Omental fat pad (tissue), 4 donors: ENCODE measurements around the gene GALNT15. TPM values are rescaled to one million over a fixed set of nuclear protein-coding genes. Genes with fewer than 3 reads are reported as not detected.

Source experiments
- ATAC-seq: fragments of 150-250 bp; one replicate; pipeline ENCODE4 v1.9.1; 2016; ENCODE audit warnings: mild to moderate bottlenecking, moderate library complexity; ENCODE audit not compliant: low FRiP score
- DNase-seq: peaks from one replicate; pipeline ENCODE4 v3.0.0-alpha.2; 2019; ENCODE audit warnings: low spot score
- CTCF ChIP-seq, 3 donors: fragments of 450-650 bp; IDR thresholded peaks; one replicate each; pipeline ENCODE4 v1.5.1; 2016 to 2017; ENCODE audit warnings: antibody characterized with exemption in 3 of 3, mild to moderate bottlenecking in 3 of 3, moderate library complexity in 2 of 3
- total RNA-seq, 4 donors: library from RNA; depleted of rRNA; stranded (reverse); fragments of >200 nt; gene quantifications; one replicate each; pipeline ENCODE4 v1.1.0, GENCODE V29; 2016

Gene GALNT15
- total RNA-seq, 4 donors from 2014 or later: 135 to 717 (median 384) TPM

GRCh38 chr3:16191591-16191990 lies 17.1 kb downstream of the GALNT15 start:
- TF ChIP-seq CTCF (IDR thresholded peaks at IDR 0.05): no peak
- no peak for DNase-seq
- ATAC-seq: peak; percentile 57

DNA sequence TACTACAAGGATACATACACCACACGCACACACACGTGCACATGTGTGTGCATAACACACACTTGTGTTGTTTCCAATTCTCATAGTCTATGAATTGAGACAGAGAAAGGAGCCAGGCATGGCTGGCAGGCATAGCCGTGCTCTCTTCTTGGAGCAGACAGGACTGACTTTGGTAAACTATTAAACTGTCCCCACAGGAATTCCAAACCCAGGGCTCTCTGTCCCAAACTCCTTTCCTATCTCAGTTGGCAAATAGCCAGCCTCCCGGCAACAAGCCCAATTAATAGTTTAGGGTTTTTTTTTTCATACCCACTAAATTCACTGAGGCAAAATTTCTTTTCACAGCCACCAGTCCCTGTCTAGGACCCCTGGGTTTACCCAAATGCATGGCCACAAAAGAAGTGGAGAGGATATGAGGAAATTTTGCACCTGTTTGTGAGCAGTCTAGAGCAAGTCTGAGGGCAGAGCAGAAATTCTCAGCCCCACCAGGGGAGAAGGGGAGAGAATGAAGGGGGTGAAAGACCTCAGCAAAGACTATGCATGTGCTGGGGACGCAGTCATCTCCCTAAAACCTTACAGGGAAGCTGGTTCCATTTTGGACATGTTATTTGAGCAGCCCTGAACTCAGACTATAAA lies 17.8 kb downstream of the GALNT15 start:
- no peak for TF ChIP-seq CTCF (IDR thresholded peaks at IDR 0.05)
- no peak for DNase-seq
- no peak for ATAC-seq

GRCh38 chr3:16198427-16198826 lies 23.9 kb downstream of the GALNT15 start:
- TF ChIP-seq CTCF (IDR thresholded peaks at IDR 0.05): no peak
- no peak for ATAC-seq
- no peak for DNase-seq

DNA sequence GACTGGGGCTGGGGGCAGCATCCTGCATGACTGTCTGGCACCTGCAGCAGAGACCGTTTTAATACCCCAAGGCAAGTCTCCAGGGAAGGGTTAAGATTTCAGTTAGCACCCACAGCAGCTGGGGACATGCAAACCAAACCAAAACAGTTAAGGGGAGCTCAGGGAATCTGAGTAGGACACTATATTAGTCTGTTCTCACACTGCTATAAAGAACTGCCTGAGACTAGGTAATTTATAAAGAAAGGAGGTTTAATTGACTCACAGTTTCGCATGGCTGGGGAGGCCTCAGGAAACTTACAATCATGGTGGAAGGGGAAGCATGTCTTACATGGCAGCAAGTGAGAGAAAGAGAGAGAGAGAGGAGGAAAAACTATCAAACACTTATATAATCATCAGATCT lies 25.3 kb downstream of the GALNT15 start:
- no peak for ATAC-seq
- TF ChIP-seq CTCF (IDR thresholded peaks at IDR 0.05): no peak

DNA sequence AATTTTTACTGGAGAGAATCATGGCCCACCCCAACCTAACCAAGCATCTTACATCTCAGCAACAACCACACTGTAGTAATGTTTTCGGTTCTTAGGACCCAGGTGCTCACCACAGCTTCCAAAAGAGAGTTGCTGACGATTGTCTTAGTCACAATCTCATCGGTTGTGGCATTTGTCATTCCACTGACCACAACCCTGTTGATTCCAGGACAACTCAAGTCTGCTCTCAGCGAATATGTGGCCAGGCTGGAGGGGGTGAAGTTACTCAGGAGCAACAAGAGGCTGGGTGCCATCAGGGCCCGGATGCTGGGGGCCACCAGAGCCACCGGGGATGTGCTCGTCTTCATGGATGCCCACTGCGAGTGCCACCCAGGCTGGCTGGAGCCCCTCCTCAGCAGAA lies 25.9 kb downstream of the GALNT15 start:
- no peak for TF ChIP-seq CTCF (IDR thresholded peaks at IDR 0.05)
- no peak for ATAC-seq
- DNase-seq: no peak

More for the DNA sequence above, 25.3 kb downstream of the GALNT15 start:
- DNase-seq: no peak

- DNase-seq: no peak
- no peak for TF ChIP-seq CTCF (IDR thresholded peaks at IDR 0.05)
- no peak for ATAC-seq
Observed at GRCh38 chr3:16203031-16203430, 28.6 kb downstream of the GALNT15 start.
